Heart left ventricle (tissue), 13 donors: ENCODE measurements around the gene PTPRN2.

Source experiments
- CTCF ChIP-seq, 12 donors: fragments of 200-600 bp; sonication (generic) in 4 of 12; IDR thresholded peaks; one replicate each; pipeline versions ENCODE4 v1.5.0 to v1.8.0; 2018 to 2022; ENCODE audit warnings: antibody characterized with exemption in 12 of 12, mild to moderate bottlenecking in 5 of 12
- POLR2A ChIP-seq, 2 donors: fragments of 450-650 bp; IDR thresholded peaks; one replicate each; pipeline ENCODE4 v1.6.1; 2017; ENCODE audit warnings: antibody characterized with exemption in 2 of 2, mild to moderate bottlenecking in 2 of 2, moderate library complexity in 2 of 2
- donor health status: ischemic (EF 13 %, LVEDD 7.1; RV severe dilation, severe dysfunction).
- donor health status: DM: no; HTN: yes; CAD: no.
- donor health status: DM: no; HTN: no; CAD: no.
- donor health status: ischemic (EF 25% LVEDD 6.9; RV normal size, moderate dysfunction).
- donor health status: ischemic (EF 25% LVEDD 5.7; RV mildly dilated, moderate dysfunction).
- donor health status: ischemic (EF 35%, LVEDD 5.7; RV mildly dilated, moderate dysfunction).
- donor health status: nonischemic (EF 11% LVEDD 7.7; RV severe dilation, severe dysfunction).
- donor health status: DM: yes; HTN: yes; CAD: no.
- donor health status: PGD.
- donor health status: ischemic (EF 29% LVEDD 5.4; RV normal size, mild dysfunction).
- donor health status: nonischemic (EF 23%, LVEDD 6.1; RV moderate dilation, normal function).

DNA sequence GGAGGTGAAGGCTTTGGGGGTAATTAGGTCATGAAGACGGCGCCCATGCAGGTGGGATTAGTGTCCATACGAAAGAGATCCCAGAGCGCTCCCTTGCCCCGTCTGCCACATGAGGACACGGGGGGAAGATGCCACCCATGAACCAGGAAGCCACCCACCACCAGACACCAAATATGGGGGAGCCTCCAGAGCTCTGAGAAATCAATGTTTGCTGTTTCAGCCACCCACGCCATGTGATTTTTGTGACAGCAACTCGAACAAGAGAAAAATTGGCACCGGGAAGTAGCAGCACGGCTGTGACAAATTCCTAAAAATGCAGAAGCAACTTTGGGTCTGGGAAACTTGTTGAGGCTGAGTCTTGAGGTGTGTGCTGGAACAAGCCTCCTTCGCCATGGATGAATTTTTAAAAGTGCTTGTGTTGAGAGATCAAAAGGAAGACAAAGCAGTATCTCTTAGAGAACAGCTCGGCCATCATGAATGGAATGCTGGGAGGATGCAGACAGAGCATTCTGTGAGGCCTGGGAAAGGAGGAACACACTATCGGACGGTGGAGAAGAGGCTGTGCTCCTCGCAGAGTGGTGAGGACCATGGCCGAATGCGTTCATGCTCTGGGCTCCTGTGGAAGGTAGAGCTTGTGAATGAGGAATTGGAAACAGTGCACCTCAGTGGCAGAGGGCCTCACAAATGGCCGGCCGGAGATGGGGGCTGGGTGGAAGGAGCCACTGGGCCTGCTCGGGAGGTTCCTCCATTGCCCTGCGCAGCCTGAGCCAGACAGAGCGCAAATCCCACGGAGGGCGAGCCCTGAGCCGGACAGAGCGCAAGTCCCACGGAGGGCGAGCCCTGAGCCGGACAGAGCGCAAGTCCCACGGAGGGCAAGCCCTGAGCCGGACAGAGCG, 277.5 kb downstream of the PTPRN2 start:
- TF ChIP-seq CTCF (IDR thresholded peaks at IDR 0.05) (no peak), POLR2A (IDR thresholded peaks at IDR 0.05) (no peak)
